HG02973 (cell line): ENCODE results near the gene PDCD1.
"Not testable (repeated sequence)": the region's sequence is repeated elsewhere in the genome, so short reads cannot be mapped to it uniquely, and the experiment has no call there.

Experiments used
- ATAC-seq: cut with Tn5 transposase; IDR thresholded peaks from one replicate; pipeline ENCODE4 v1.9.1; 2021; ENCODE audit warnings: moderate library complexity; ENCODE audit not compliant: unreplicated experiment

PDCD1 gene

GRCh38 chr2:241879326-241879725 is 20.6 kb upstream of the PDCD1 start:
- no peak for ATAC-seq

- no peak for ATAC-seq
Measured at GRCh38 chr2:241877989-241878970, 19.6 kb upstream of the PDCD1 start.

GRCh38 chr2:241877197-241877685 is 18.5 kb upstream of the PDCD1 start:
- ATAC-seq: no peak

- no peak for ATAC-seq
Measured at GRCh38 chr2:241876528-241877196, 18.0 kb upstream of the PDCD1 start.

GRCh38 chr2:241875754-241876527 is 17.2 kb upstream of the PDCD1 start:
- not testable (repeated sequence) for ATAC-seq

- ATAC-seq: no peak
Measured at GRCh38 chr2:241874277-241874925, 15.7 kb upstream of the PDCD1 start.

GRCh38 chr2:241873803-241874110 is 15.1 kb upstream of the PDCD1 start:
- no peak for ATAC-seq

- no peak for ATAC-seq
Measured at GRCh38 chr2:241873081-241873802, 14.5 kb upstream of the PDCD1 start.

- ATAC-seq: no peak
Measured at GRCh38 chr2:241872313-241872642, 13.6 kb upstream of the PDCD1 start.

GRCh38 chr2:241871538-241872312 is 13.0 kb upstream of the PDCD1 start:
- no peak for ATAC-seq

- ATAC-seq: no peak
Measured at GRCh38 chr2:241870611-241871537, 12.2 kb upstream of the PDCD1 start.

GRCh38 chr2:241870081-241870541 is 11.4 kb upstream of the PDCD1 start:
- no peak for ATAC-seq

- no peak for ATAC-seq
Measured at GRCh38 chr2:241869087-241869961, 10.6 kb upstream of the PDCD1 start, which contains the start of gene RTP5. RTP5 (plus strand) TSS chr2:241869729; CDS start chr2:241869757, 28 bp downstream.

GRCh38 chr2:241868661-241869081 is 10.0 kb upstream of the PDCD1 start:
- no peak for ATAC-seq

GRCh38 chr2:241867776-241868420 is 9.2 kb upstream of the PDCD1 start:
- ATAC-seq: no peak

GRCh38 chr2:241866790-241867645 is 8.3 kb upstream of the PDCD1 start:
- ATAC-seq: no peak
